Ovary (tissue), 9 donors: Measurements from ENCODE around the gene FLRT2. TPM values are rescaled to one million over a fixed set of nuclear protein-coding genes. Genes with fewer than 3 reads are reported as not detected.

Source experiments
- DNase-seq, 5 donors: peaks; one replicate each; pipeline ENCODE4 v3.0.0-alpha.2; 2019 to 2020
- H3K27ac ChIP-seq, 2 donors: fragments of 200-600 bp; one replicate each; pipeline versions ENCODE4 v1.5.1 to v1.8.0; 2019 to 2022
- H3K27me3 ChIP-seq: fragments of 200-600 bp; one replicate; pipeline ENCODE4 v1.8.0; 2022
- H3K36me3 ChIP-seq: fragments of 200-600 bp; sonication (generic); one replicate; pipeline ENCODE4 v1.5.1; 2019
- H3K4me1 ChIP-seq: one replicate; pipeline ENCODE4 v1.8.1; 2013; ENCODE audit warnings: mild to moderate bottlenecking, moderate library complexity; ENCODE audit not compliant: insufficient read depth
- H3K4me3 ChIP-seq: fragments of 200-600 bp; sonication (generic); one replicate; pipeline ENCODE4 v1.5.1; 2017
- H3K9me3 ChIP-seq, 2 donors: fragments of 200-600 bp in 1 of 2; sonication (generic) in 1 of 2; one replicate each; pipeline versions ENCODE4 v1.5.1 to v1.8.1; 2013 to 2019; ENCODE audit warnings: mild to moderate bottlenecking in 1 of 2, moderate library complexity in 1 of 2
- EP300 ChIP-seq: sonication (generic); formaldehyde crosslinking; IDR thresholded peaks from one replicate; pipeline ENCODE4 v1.6.1; 2017; ENCODE audit warnings: antibody characterized with exemption
- POLR2A ChIP-seq: fragments of 450-650 bp; IDR thresholded peaks from one replicate; pipeline ENCODE4 v1.6.1; 2017; ENCODE audit warnings: antibody characterized with exemption, mild to moderate bottlenecking, moderate library complexity
- WGBS, 3 donors: extraction: QIAGEN DNeasy Blood & Tissue Kit in 1 of 3; methylation state at CpG; one replicate each; pipeline versions ENCODE4 v1.1.5 to v1.1.7; 2013 to 2017; 5-methylcytosine and 5-hydroxymethylcytosine counted together
- intact Hi-C, 4 donors: fragments of 100-400 bp; cut with DNase I; formaldehyde crosslinking; loops; one replicate each; pipeline versions ENCODE4 v1.11.0 to v1.15.1; 2022 to 2023
- polyA plus RNA-seq, 2 donors: library from polyadenylated mRNA; stranded (reverse); fragments of 200-250 nt in 1 of 2; fragments of 350-450 nt in 1 of 2; fragmentation: Illumina TruSeq in 1 of 2; extraction: RNeasy Lipid Tissue Mini Kit (QIAGEN cat#74804) in 1 of 2; gene quantifications; one replicate each; pipeline ENCODE4 v1.2.3, GENCODE V29; 2013 to 2014
- total RNA-seq, 7 donors: library from RNA; depleted of rRNA in 2 of 7; stranded (reverse); fragments of >200 nt in 2 of 7; fragmentation: NEBNext Ultra II Directional in 3 of 7; extraction: Animal tissue kit (Norgen Biotek cat#: 25700) in 3 of 7; gene quantifications; one replicate each; pipeline versions ENCODE4 v1.1.0 to v1.2.4, GENCODE V29; 2016 to 2023
- TF ChIP-seq, protein P1 (sequence below), 3 donors: fragments of 450-650 bp in 2 of 3; fragments of 200-600 bp in 1 of 3; IDR thresholded peaks; one replicate each; pipeline versions ENCODE4 v1.5.1 to v1.8.0; 2016 to 2022; ENCODE audit warnings: antibody characterized with exemption in 3 of 3, mild to moderate bottlenecking in 1 of 3
- donor health status: DM: no; HTN: no; CAD: no; lungs with moderate emphysema.
- donor health status: DM: no; HTN: no; CAD: no.
- donor health status: Bipolar disorder and iron deficiency.
- donor health status: DM: yes; HTN: yes; CAD: no.
- donor health status: DM: no; HTN: no; CAD: no.
- donor health status: DM: yes; HTN: yes; CAD: no.

Gene FLRT2
- total and polyA plus RNA-seq, 9 donors: 27.0 to 166 (median 55.5) TPM

DNA sequence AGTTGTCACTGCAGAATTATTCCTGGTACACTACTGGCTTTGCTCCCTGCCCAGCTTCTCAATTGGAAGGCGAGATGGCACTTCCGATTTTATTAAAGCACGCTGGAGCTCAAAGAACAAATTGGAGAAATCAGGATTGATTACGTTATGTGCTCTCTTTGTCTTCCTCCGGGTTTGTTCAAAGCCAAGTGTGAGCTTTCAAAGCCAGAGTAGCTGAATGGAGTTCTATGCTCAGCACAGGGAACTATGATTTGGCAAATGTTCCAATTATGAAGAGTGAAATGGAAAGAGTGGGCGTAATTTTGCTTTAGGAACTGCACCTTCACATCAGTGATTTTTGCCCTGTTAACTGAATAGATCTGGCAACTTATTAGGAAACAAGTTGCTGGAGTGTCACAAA, 72.4 kb downstream of the FLRT2 start:
- 76 to 91% (median 89%) methylated on average over 6 of the region's 6 CpGs for WGBS, 3 donors

GRCh38 chr14:85604021-85604420, 74.1 kb downstream of the FLRT2 start:
- Histone ChIP-seq H3K9me3 (no peaks in the 10 kb centered on the region), H3K27me3 (no peaks in the 10 kb centered on the region), H3K36me3 (no peaks in the 10 kb centered on the region), H3K4me3 (no peak overlapping the region), H3K4me1 (peaks cover 4% of the 10 kb centered on the region), H3K27ac (no peak overlapping the region)
- intact Hi-C loops: no loop called here
- 92 to 95% (median 95%) methylated on average over 4 of the region's 4 CpGs for WGBS, 3 donors
- no peak for DNase-seq
- TF ChIP-seq, protein P1, sequence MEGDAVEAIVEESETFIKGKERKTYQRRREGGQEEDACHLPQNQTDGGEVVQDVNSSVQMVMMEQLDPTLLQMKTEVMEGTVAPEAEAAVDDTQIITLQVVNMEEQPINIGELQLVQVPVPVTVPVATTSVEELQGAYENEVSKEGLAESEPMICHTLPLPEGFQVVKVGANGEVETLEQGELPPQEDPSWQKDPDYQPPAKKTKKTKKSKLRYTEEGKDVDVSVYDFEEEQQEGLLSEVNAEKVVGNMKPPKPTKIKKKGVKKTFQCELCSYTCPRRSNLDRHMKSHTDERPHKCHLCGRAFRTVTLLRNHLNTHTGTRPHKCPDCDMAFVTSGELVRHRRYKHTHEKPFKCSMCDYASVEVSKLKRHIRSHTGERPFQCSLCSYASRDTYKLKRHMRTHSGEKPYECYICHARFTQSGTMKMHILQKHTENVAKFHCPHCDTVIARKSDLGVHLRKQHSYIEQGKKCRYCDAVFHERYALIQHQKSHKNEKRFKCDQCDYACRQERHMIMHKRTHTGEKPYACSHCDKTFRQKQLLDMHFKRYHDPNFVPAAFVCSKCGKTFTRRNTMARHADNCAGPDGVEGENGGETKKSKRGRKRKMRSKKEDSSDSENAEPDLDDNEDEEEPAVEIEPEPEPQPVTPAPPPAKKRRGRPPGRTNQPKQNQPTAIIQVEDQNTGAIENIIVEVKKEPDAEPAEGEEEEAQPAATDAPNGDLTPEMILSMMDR (IDR thresholded peaks at IDR 0.05): no peak
- TF ChIP-seq POLR2A (no peak), EP300 (no peak)

More for the DNA sequence above, 72.4 kb downstream of the FLRT2 start:
- H3K4me3 ChIP-seq: no peak overlapping the region
- no peaks in the 10 kb centered on the region for H3K27me3 ChIP-seq
- DNase-seq: no peak
- TF ChIP-seq, protein P1 (IDR thresholded peaks at IDR 0.05): no peak
- TF ChIP-seq POLR2A (no peak), EP300 (no peak)
- no peaks in the 10 kb centered on the region for H3K9me3 ChIP-seq
- peaks cover 4% of the 10 kb centered on the region for H3K4me1 ChIP-seq
- no peaks in the 10 kb centered on the region for H3K36me3 ChIP-seq
- intact Hi-C loops: no loop called here
- no peak overlapping the region for H3K27ac ChIP-seq

DNA sequence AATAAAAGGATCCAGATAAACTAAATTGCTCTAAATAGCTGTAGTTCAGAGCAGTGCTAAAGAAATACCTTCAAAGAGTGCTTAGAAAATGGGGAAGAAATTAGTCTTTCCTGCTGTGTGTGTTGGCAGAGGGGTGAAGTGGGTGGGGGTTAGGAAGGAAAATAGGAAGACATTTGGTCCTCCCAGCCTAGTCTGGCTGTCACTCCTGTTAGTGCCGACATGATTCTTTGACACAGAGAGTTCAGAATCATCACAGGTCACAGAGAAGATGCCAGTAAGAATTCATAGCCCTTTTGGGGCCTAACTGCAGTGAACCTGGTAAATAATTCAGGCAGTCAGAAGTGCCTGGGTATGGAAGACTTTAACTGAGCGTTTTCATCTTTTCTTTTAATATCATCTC, 74.8 kb downstream of the FLRT2 start:
- no peaks in the 10 kb centered on the region for H3K36me3 ChIP-seq
- H3K27me3 ChIP-seq: no peaks in the 10 kb centered on the region
- no peak for DNase-seq
- no peaks in the 10 kb centered on the region for H3K9me3 ChIP-seq
- H3K4me1 ChIP-seq: peaks cover 4% of the 10 kb centered on the region
- intact Hi-C loops: no loop called here
- H3K27ac ChIP-seq: no peak overlapping the region
- H3K4me3 ChIP-seq: no peak overlapping the region
- TF ChIP-seq POLR2A: no peak
- no peak for TF ChIP-seq EP300
- TF ChIP-seq, protein P1 (IDR thresholded peaks at IDR 0.05): no peak
- 24 to 28% (median 26%) methylated on average over 2 of the region's 2 CpGs for WGBS, 3 donors

GRCh38 chr14:85607651-85608081, 77.7 kb downstream of the FLRT2 start:
- Histone ChIP-seq H3K27me3 (no peaks in the 10 kb centered on the region), H3K4me3 (no peak overlapping the region), H3K27ac (no peak overlapping the region), H3K9me3 (no peaks in the 10 kb centered on the region), H3K36me3 (no peaks in the 10 kb centered on the region), H3K4me1 (peaks cover 2% of the 10 kb centered on the region)
- TF ChIP-seq EP300 (no peak), POLR2A (no peak)
- TF ChIP-seq, protein P1 (IDR thresholded peaks at IDR 0.05): no peak
- DNase-seq: no peak
- intact Hi-C loops: no loop called here
- whole genome bisulfite sequencing, 3 donors: 47 to 66% (median 64%) methylated on average over 3 of the region's 3 CpGs

DNA sequence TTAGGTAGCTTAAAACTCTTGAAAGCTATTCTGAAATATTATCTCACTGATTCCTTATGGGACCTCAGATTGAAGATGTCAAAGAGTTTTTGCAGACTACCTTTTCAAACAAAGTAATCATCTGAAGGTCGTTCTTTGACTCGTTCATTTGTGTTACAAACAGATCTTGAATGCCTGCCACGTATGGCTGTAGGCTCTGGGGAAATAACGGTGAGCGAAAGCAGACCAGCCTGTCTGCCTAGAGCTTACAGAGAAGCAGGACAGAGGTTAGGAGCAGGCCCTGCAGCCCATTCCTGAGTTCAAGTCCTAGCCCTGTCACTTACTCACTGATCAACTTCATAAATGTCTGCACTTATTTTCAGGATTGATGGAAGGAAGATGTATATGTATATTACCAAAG, 83.6 kb downstream of the FLRT2 start:
- intact Hi-C loops: no loop called here
- Histone ChIP-seq H3K4me1 (peaks cover 10% of the 10 kb centered on the region), H3K4me3 (no peak overlapping the region), H3K9me3 (no peaks in the 10 kb centered on the region), H3K27me3 (no peaks in the 10 kb centered on the region), H3K36me3 (no peaks in the 10 kb centered on the region), H3K27ac (no peak overlapping the region)
- no peak for TF ChIP-seq POLR2A
- TF ChIP-seq EP300: no peak
- TF ChIP-seq, protein P1 (IDR thresholded peaks at IDR 0.05): no peak
- 46 to 65% (median 54%) methylated on average over 5 of the region's 5 CpGs for WGBS, 3 donors
- no peak for DNase-seq
